Stimulated activated naive CD8-positive, alpha-beta T cell treated with anti-CD3 and anti-CD28 coated beads, Interleukin-15, amount 100 ng/mL, for 72 hours (primary cell): ENCODE results near the gene BPGM.
A peak's percentile ranks its signal among the peaks of the same experiment; 100 is the strongest.
"Not testable (repeated sequence)": the region's sequence is repeated elsewhere in the genome, so short reads cannot be mapped to it uniquely, and the experiment has no call there.

Source experiments
- ATAC-seq: fragments of 150-1000 bp; cut with Tn5 transposase; 2 replicates; pipeline ENCODE4 v1.10.0; 2021; ENCODE audit warnings: mild to moderate bottlenecking, moderate library complexity
- DNase-seq, 2 donors: peaks; one replicate each; pipeline ENCODE4 v3.0.0; 2021 to 2022
- H3K27ac Mint-ChIP-seq, 2 donors: one replicate each; pipeline ENCODE4 v1.8.0; 2022; ENCODE audit warnings: mild to moderate bottlenecking in 2 of 2, mixed read lengths in 2 of 2, moderate library complexity in 2 of 2
- H3K27me3 Mint-ChIP-seq: one replicate; pipeline ENCODE4 v1.8.0; 2022; ENCODE audit warnings: mixed read lengths
- H3K4me1 Mint-ChIP-seq: one replicate; pipeline ENCODE4 v1.8.0; 2022; ENCODE audit warnings: mild to moderate bottlenecking, mixed read lengths
- H3K4me3 Mint-ChIP-seq, 2 donors: one replicate each; pipeline ENCODE4 v1.8.0; 2022; ENCODE audit warnings: mild to moderate bottlenecking in 2 of 2, mixed read lengths in 2 of 2, moderate library complexity in 1 of 2
- H3K9me3 Mint-ChIP-seq, 2 donors: one replicate each; pipeline ENCODE4 v1.8.0; 2022; ENCODE audit warnings: mixed read lengths in 2 of 2

The BPGM gene

GRCh38 chr7:134625550-134625949 lies 21.1 kb upstream of the BPGM start:
- no peaks in the 10 kb centered on the region for H3K9me3 Mint-ChIP-seq

GRCh38 chr7:134627109-134627774 lies 19.4 kb upstream of the BPGM start:
- Mint-ChIP-seq H3K27me3 (peaks cover 48% of the 10 kb centered on the region), H3K4me3 (no peak overlapping the region)
- no peak for ATAC-seq

More at GRCh38 chr7:134625550-134625949, 21.1 kb upstream of the BPGM start:
- Mint-ChIP-seq H3K27ac (no peak overlapping the region), H3K4me3 (no peak overlapping the region), H3K27me3 (peaks cover 55% of the 10 kb centered on the region), H3K4me1 (peaks cover 15% of the 10 kb centered on the region)
- DNase-seq, result no peak
- ATAC-seq, result no peak

GRCh38 chr7:134627775-134628153 lies 18.9 kb upstream of the BPGM start:
- peaks cover 15% of the 10 kb centered on the region for H3K4me1 Mint-ChIP-seq
- ATAC-seq (no peak), DNase-seq (no peak)
- H3K9me3 Mint-ChIP-seq, result no peaks in the 10 kb centered on the region
- peaks cover 43% of the 10 kb centered on the region for H3K27me3 Mint-ChIP-seq
- no peak overlapping the region for H3K4me3 Mint-ChIP-seq
- H3K27ac Mint-ChIP-seq, result no peak overlapping the region

More at GRCh38 chr7:134627109-134627774, 19.4 kb upstream of the BPGM start:
- no peak overlapping the region for H3K27ac Mint-ChIP-seq
- H3K4me1 Mint-ChIP-seq, result peaks cover 15% of the 10 kb centered on the region
- no peaks in the 10 kb centered on the region for H3K9me3 Mint-ChIP-seq
- DNase-seq, result no peak

- H3K9me3 Mint-ChIP-seq, result no peaks in the 10 kb centered on the region
- H3K4me3 Mint-ChIP-seq, result no peak overlapping the region
- DNase-seq, result no peak
- H3K27me3 Mint-ChIP-seq, result peaks cover 42% of the 10 kb centered on the region
- no peak for ATAC-seq
- H3K4me1 Mint-ChIP-seq, result peaks cover 15% of the 10 kb centered on the region
- H3K27ac Mint-ChIP-seq, result no peak overlapping the region
Observed at GRCh38 chr7:134629445-134629844, 17.2 kb upstream of the BPGM start.

- DNase-seq, result no peak
- Mint-ChIP-seq H3K4me3 (no peak overlapping the region), H3K27ac (no peak overlapping the region), H3K9me3 (no peaks in the 10 kb centered on the region), H3K27me3 (peaks cover 35% of the 10 kb centered on the region), H3K4me1 (peaks cover 17% of the 10 kb centered on the region)
- ATAC-seq, result no peak
Observed at GRCh38 chr7:134630237-134630636, 16.4 kb upstream of the BPGM start.

GRCh38 chr7:134630893-134631292 lies 15.8 kb upstream of the BPGM start:
- H3K4me3 Mint-ChIP-seq, result no peak overlapping the region
- peaks cover 0 to under 1% of the 10 kb centered on the region in 2 donors for H3K9me3 Mint-ChIP-seq
- H3K27me3 Mint-ChIP-seq, result peaks cover 29% of the 10 kb centered on the region
- no peak overlapping the region for H3K27ac Mint-ChIP-seq
- H3K4me1 Mint-ChIP-seq, result peaks cover 24% of the 10 kb centered on the region
- DNase-seq (no peak), ATAC-seq (no peak)

GRCh38 chr7:134632052-134632451 lies 14.6 kb upstream of the BPGM start:
- H3K27me3 Mint-ChIP-seq, result peaks cover 25% of the 10 kb centered on the region
- H3K4me3 Mint-ChIP-seq, result no peak overlapping the region
- ATAC-seq, result no peak
- peaks cover 0 to 8% of the 10 kb centered on the region in 2 donors for H3K9me3 Mint-ChIP-seq
- DNase-seq, result no peak
- no peak overlapping the region for H3K27ac Mint-ChIP-seq
- H3K4me1 Mint-ChIP-seq, result peaks cover 34% of the 10 kb centered on the region

- Mint-ChIP-seq H3K4me1 (peaks cover 37% of the 10 kb centered on the region), H3K27me3 (peaks cover 15% of the 10 kb centered on the region), H3K9me3 (peaks cover 0 to 8% of the 10 kb centered on the region in 2 donors), H3K4me3 (no peak overlapping the region), H3K27ac (no peak overlapping the region)
- ATAC-seq (peak; percentile 85), DNase-seq (peak; percentile 27 to 30)
Observed at GRCh38 chr7:134632937-134633540, 13.6 kb upstream of the BPGM start.

- Mint-ChIP-seq H3K4me3 (peak overlapping the region; percentile 29 to 51), H3K4me1 (peaks cover 36% of the 10 kb centered on the region), H3K9me3 (peaks cover 0 to 11% of the 10 kb centered on the region in 2 donors), H3K27me3 (peaks cover 7% of the 10 kb centered on the region), H3K27ac (peak overlapping the region; percentile 92 to 98)
- DNase-seq, result no peak
- ATAC-seq, result peak; percentile 79
Observed at GRCh38 chr7:134636008-134636449, 10.6 kb upstream of the BPGM start.

GRCh38 chr7:134637441-134637840 lies 9.2 kb upstream of the BPGM start:
- ATAC-seq (no peak), DNase-seq (no peak)
- H3K27me3 Mint-ChIP-seq, result no peaks in the 10 kb centered on the region
- H3K27ac Mint-ChIP-seq, result peak overlapping the region in 1 of 2 donors; percentile 95
- H3K4me3 Mint-ChIP-seq, result no peak overlapping the region
- peaks cover 10 to 19% of the 10 kb centered on the region in 2 donors for H3K9me3 Mint-ChIP-seq
- H3K4me1 Mint-ChIP-seq, result peaks cover 42% of the 10 kb centered on the region

- DNase-seq (no peak), ATAC-seq (no peak)
- peak overlapping the region in 1 of 2 donors; percentile 95 for H3K27ac Mint-ChIP-seq
- no peaks in the 10 kb centered on the region for H3K27me3 Mint-ChIP-seq
- H3K4me3 Mint-ChIP-seq, result peak overlapping the region in 1 of 2 donors; percentile 32
- peaks cover 11 to 20% of the 10 kb centered on the region in 2 donors for H3K9me3 Mint-ChIP-seq
- H3K4me1 Mint-ChIP-seq, result peaks cover 43% of the 10 kb centered on the region
Observed at GRCh38 chr7:134637934-134638719, 8.5 kb upstream of the BPGM start.

GRCh38 chr7:134639061-134639460 lies 7.6 kb upstream of the BPGM start:
- Mint-ChIP-seq H3K9me3 (peaks cover 11 to 20% of the 10 kb centered on the region in 2 donors), H3K27ac (no peak overlapping the region), H3K4me1 (peaks cover 43% of the 10 kb centered on the region), H3K4me3 (no peak overlapping the region), H3K27me3 (no peaks in the 10 kb centered on the region)
- ATAC-seq (no peak), DNase-seq (no peak)

- Mint-ChIP-seq H3K27ac (no peak overlapping the region), H3K9me3 (peaks cover 11 to 20% of the 10 kb centered on the region in 2 donors), H3K4me1 (peaks cover 43% of the 10 kb centered on the region), H3K27me3 (no peaks in the 10 kb centered on the region), H3K4me3 (no peak overlapping the region)
- ATAC-seq (no peak), DNase-seq (no peak)
Observed at GRCh38 chr7:134639683-134640279, 6.9 kb upstream of the BPGM start.

- Mint-ChIP-seq H3K4me1 (peaks cover 33% of the 10 kb centered on the region), H3K27ac (no peak overlapping the region), H3K4me3 (no peak overlapping the region), H3K27me3 (no peaks in the 10 kb centered on the region), H3K9me3 (peaks cover 11 to 18% of the 10 kb centered on the region in 2 donors)
- ATAC-seq (peak; percentile 64), DNase-seq (no peak)
Observed at GRCh38 chr7:134640842-134641715, 5.6 kb upstream of the BPGM start.

GRCh38 chr7:134641981-134642380 lies 4.7 kb upstream of the BPGM start:
- H3K27ac Mint-ChIP-seq, ATAC-seq, DNase-seq, H3K4me3 Mint-ChIP-seq, H3K27me3 Mint-ChIP-seq: not testable (repeated sequence)
- Mint-ChIP-seq H3K9me3 (peaks cover 11 to 12% of the 10 kb centered on the region in 2 donors), H3K4me1 (peaks cover 23% of the 10 kb centered on the region)
